ENCODE measurements around the gene COL20A1. TPM values are rescaled to one million over a fixed set of nuclear protein-coding genes. Genes with fewer than 3 reads are reported as not detected.

Gene COL20A1
- total RNA-seq, 1 donor from 2014 or later, result not detected

- peaks cover 64% of the 10 kb centered on the region for H3K27me3 ChIP-seq (ENCODE audit: control insufficient read depth, insufficient read depth, low read length)
Measured at GRCh38 chr20:63363013-63363957, 70.3 kb downstream of the COL20A1 start.

GRCh38 chr20:63363981-63364561 is 71.1 kb downstream of the COL20A1 start:
- H3K27me3 ChIP-seq (ENCODE audit: control insufficient read depth, insufficient read depth, low read length), result peaks cover 67% of the 10 kb centered on the region

More at GRCh38 chr20:63363013-63363957, 70.3 kb downstream of the COL20A1 start:
- no peak for TF ChIP-seq CTCF (IDR thresholded peaks at IDR 0.05; ENCODE audit: insufficient read depth, low read length, poor library complexity, severe bottlenecking)
- no peak for DNase-seq (ENCODE audit: low read depth)
- Histone ChIP-seq H3K36me3 (ENCODE audit: control insufficient read depth, insufficient read depth, low read length) (no peaks in the 10 kb centered on the region), H3K4me3 (ENCODE audit: low read depth, low read length) (no peak overlapping the region)

DNA sequence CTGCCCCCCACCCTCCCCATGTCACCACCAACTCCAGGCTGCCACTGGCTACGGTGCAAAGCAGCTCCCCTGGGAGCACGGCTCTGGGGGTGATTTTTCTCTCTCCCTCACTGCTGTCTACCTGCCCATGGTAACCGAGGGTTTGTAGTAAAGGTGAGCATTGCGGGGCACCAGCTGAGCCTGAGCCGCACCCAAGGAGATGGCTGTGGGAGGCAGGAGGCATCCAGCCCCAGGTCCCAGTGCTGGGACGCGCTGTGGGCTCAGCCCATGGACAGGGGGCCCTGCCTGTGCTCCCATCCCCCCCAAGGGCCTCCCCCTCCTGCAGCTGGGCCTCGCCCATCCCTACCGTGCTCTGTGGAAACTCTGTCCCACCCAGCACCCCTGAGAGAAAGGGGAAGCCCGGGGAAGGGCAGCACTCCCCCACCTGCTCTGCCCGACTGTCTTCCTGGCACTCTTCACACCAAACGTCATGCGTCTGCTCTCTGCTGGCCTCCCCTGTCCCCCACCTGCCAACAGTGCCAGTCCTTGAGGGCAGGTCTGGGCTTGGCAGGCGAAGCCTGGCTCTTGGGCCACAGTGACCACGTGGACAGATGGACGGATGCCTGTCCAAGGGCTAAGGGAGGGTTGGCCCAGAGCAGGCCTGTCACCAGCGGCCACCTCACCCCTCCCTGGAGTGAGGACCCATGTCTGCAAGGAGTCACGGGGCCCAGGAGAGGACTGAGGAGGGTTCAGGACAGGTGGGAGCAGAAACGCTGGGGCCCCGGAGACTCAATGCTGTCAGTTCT is 72.0 kb downstream of the COL20A1 start:
- TF ChIP-seq CTCF (IDR thresholded peaks at IDR 0.05; ENCODE audit: insufficient read depth, low read length, poor library complexity, severe bottlenecking), result no peak
- peaks cover 63% of the 10 kb centered on the region for H3K27me3 ChIP-seq (ENCODE audit: control insufficient read depth, insufficient read depth, low read length)
- DNase-seq (ENCODE audit: low read depth), result no peak

More at GRCh38 chr20:63363981-63364561, 71.1 kb downstream of the COL20A1 start:
- H3K36me3 ChIP-seq (ENCODE audit: control insufficient read depth, insufficient read depth, low read length), result no peaks in the 10 kb centered on the region
- H3K4me3 ChIP-seq (ENCODE audit: low read depth, low read length), result no peak overlapping the region
- DNase-seq (ENCODE audit: low read depth), result no peak
- no peak for TF ChIP-seq CTCF (IDR thresholded peaks at IDR 0.05; ENCODE audit: insufficient read depth, low read length, poor library complexity, severe bottlenecking)

DNA sequence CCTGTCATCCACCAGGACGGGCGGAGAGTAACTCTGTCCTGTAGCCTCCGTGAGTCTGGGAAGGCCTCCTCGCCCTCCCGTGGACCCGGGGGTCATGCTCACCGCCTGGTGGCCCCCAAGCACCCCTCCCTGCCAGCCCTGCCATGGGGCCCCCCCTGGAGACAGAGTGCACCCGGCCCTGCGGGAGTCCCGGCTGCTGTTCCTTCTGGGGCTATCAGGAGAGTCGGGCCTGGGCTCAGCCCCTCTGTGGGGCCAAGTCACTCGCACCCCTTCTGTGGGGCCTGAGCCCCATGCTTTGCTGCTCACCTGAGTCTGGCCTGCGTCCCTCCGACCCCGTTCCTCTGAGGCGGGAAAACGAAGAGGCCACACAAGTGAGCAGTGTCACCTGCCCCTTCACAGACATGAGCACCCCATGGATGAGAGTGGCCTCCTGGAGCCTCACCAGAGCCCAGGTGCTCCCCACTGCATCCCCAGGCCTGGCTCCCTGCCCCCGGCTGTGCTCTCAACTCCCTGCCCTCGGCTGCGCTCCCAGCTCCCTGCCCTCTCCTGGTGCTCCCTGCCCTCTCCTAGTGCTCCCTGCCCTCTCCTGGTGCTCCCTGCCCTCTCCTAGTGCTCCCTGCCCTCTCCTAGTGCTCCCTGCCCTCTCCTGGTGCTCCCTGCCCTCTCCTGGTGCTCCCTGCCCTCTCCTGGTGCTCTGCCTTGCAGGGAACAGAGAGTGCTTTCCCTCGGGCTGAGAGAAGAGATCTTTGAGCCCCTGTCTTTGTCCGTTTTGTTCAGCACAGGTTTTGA is 72.8 kb downstream of the COL20A1 start:
- no peak for DNase-seq (ENCODE audit: low read depth)
- no peak overlapping the region for H3K4me3 ChIP-seq (ENCODE audit: low read depth, low read length)
- no peak for TF ChIP-seq CTCF (IDR thresholded peaks at IDR 0.05; ENCODE audit: insufficient read depth, low read length, poor library complexity, severe bottlenecking)
- H3K36me3 ChIP-seq (ENCODE audit: control insufficient read depth, insufficient read depth, low read length), result no peaks in the 10 kb centered on the region
- H3K27me3 ChIP-seq (ENCODE audit: control insufficient read depth, insufficient read depth, low read length), result peaks cover 57% of the 10 kb centered on the region

More for the DNA sequence above, 72.0 kb downstream of the COL20A1 start:
- no peak overlapping the region for H3K4me3 ChIP-seq (ENCODE audit: low read depth, low read length)
- no peaks in the 10 kb centered on the region for H3K36me3 ChIP-seq (ENCODE audit: control insufficient read depth, insufficient read depth, low read length)
